Astrocyte (in vitro differentiated cells and primary cell): Measurements from ENCODE around the gene HBZ. TPM values are rescaled to one million over a fixed set of nuclear protein-coding genes. Genes with fewer than 3 reads are reported as not detected.

ENCODE experiments used
- DNase-seq: peaks from one replicate; pipeline ENCODE4 v3.0.0-alpha.2; 2010; ENCODE audit warnings: low read depth
- FAIRE-seq: peaks from 2 replicates; lab custom pipeline; 2011; peaks lifted over from hg19 to GRCh38; lab: Jason Lieb, UNC
- H2AFZ ChIP-seq: 2 replicates; pipeline ENCODE4 v1.6.0; 2012; ENCODE audit warnings: low read depth, low read length, inconsistent platforms
- H3K27ac ChIP-seq: 2 replicates; pipeline ENCODE4 v1.5.1; 2011; ENCODE audit warnings: low read depth, low read length, inconsistent platforms
- H3K27me3 ChIP-seq: 2 replicates; pipeline ENCODE4 v1.6.0; 2011; ENCODE audit warnings: low read length, inconsistent platforms; ENCODE audit not compliant: insufficient read depth
- H3K36me3 ChIP-seq: 2 replicates; pipeline ENCODE4 v1.5.1; 2011; ENCODE audit warnings: low read length, inconsistent platforms; ENCODE audit not compliant: insufficient read depth
- H3K4me1 ChIP-seq: 2 replicates; pipeline ENCODE4 v1.5.1; 2011; ENCODE audit warnings: low read length, inconsistent platforms; ENCODE audit not compliant: insufficient read depth
- H3K4me2 ChIP-seq: 2 replicates; pipeline ENCODE4 v1.6.0; 2012; ENCODE audit warnings: low read length, inconsistent platforms
- H3K4me3 ChIP-seq: 2 replicates; pipeline ENCODE4 v1.5.1; 2011; ENCODE audit warnings: low read depth, mild to moderate bottlenecking, low read length, inconsistent platforms; ENCODE audit not compliant: insufficient read depth
- H3K79me2 ChIP-seq: 2 replicates; pipeline ENCODE4 v1.6.0; 2012; ENCODE audit warnings: mild to moderate bottlenecking, low read length, inconsistent platforms; ENCODE audit not compliant: insufficient read depth
- H3K9ac ChIP-seq: 2 replicates; pipeline ENCODE4 v1.6.0; 2012; ENCODE audit warnings: mild to moderate bottlenecking, low read length, inconsistent platforms
- H3K9me3 ChIP-seq: 2 replicates; pipeline ENCODE4 v1.5.1; 2012; ENCODE audit warnings: low read depth, mild to moderate bottlenecking, low read length, inconsistent platforms; ENCODE audit not compliant: insufficient read depth
- H4K20me1 ChIP-seq: 2 replicates; pipeline ENCODE4 v1.6.0; 2012; ENCODE audit warnings: low read length, inconsistent platforms; ENCODE audit not compliant: insufficient read depth
- H3K27ac Mint-ChIP-seq: one replicate; pipeline ENCODE4 v1.8.0; 2021; ENCODE audit warnings: mild to moderate bottlenecking, mixed read lengths; ENCODE audit not compliant: unreplicated experiment
- H3K27me3 Mint-ChIP-seq: one replicate; pipeline ENCODE4 v1.8.0; 2021; ENCODE audit warnings: low read depth, mixed read lengths; ENCODE audit not compliant: unreplicated experiment
- H3K36me3 Mint-ChIP-seq: one replicate; pipeline ENCODE4 v1.8.0; 2021; ENCODE audit warnings: low read depth, mixed read lengths; ENCODE audit not compliant: unreplicated experiment
- H3K4me1 Mint-ChIP-seq: one replicate; pipeline ENCODE4 v1.8.0; 2021; ENCODE audit warnings: low read depth, mixed read lengths; ENCODE audit not compliant: unreplicated experiment
- H3K4me3 Mint-ChIP-seq: one replicate; pipeline ENCODE4 v1.8.0; 2021; ENCODE audit warnings: mild to moderate bottlenecking, moderate library complexity, mixed read lengths; ENCODE audit not compliant: unreplicated experiment
- H3K9me3 Mint-ChIP-seq: one replicate; pipeline ENCODE4 v1.8.0; 2021; ENCODE audit warnings: mild to moderate bottlenecking, mixed read lengths; ENCODE audit not compliant: unreplicated experiment
- EZH2 ChIP-seq: IDR thresholded peaks from 2 replicates; pipeline ENCODE4 v1.6.1; 2012; ENCODE audit warnings: mild to moderate bottlenecking, low read length, inconsistent platforms; ENCODE audit not compliant: insufficient read depth
- total RNA-seq: library from RNA; stranded (reverse); gene quantifications from 2 replicates; pipeline ENCODE4 v1.2.1, GENCODE V29; 2021
- TF ChIP-seq, protein P1 (sequence below): IDR thresholded peaks from 2 replicates; pipeline ENCODE4 v1.5.1; 2011; ENCODE audit warnings: low read depth, mild to moderate bottlenecking, inconsistent platforms, low read length, moderate library complexity; ENCODE audit not compliant: insufficient read depth

Gene HBZ
- total RNA-seq, 1 donor from 2014 or later = not detected

DNA sequence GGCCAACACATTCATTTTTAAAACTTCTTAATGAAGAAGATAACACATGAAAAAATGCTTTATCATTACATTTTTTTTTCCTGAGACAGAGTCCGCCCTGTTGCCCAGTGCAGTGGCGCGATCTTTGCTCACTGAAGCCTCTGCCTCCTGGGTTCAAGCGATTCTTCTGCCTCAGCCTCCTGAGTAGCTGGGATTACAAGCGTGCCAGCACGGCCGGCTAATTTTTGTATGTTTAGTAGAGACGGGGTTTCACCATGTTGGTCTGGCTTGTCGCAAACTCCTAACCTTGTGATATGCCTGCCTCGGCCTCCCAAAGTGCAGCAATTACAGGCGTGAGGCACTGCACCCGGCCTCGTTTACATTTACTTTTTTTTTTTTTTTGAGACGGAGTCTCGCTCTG, 41.0 kb downstream of the HBZ start:
- Histone ChIP-seq H3K4me1 (no peaks in the 10 kb centered on the region), H2AFZ (no peak overlapping the region), H3K4me3 (no peak overlapping the region), H3K27ac (no peak overlapping the region), H3K27me3 (no peaks in the 10 kb centered on the region), H3K4me2 (no peak overlapping the region), H3K9ac (no peak overlapping the region), H3K9me3 (no peaks in the 10 kb centered on the region), H3K36me3 (peaks cover 48% of the 10 kb centered on the region), H4K20me1 (peaks cover 74% of the 10 kb centered on the region), H3K79me2 (peaks cover 19% of the 10 kb centered on the region)
- FAIRE-seq = no peak
- no peak for TF ChIP-seq EZH2
- TF ChIP-seq, protein P1, sequence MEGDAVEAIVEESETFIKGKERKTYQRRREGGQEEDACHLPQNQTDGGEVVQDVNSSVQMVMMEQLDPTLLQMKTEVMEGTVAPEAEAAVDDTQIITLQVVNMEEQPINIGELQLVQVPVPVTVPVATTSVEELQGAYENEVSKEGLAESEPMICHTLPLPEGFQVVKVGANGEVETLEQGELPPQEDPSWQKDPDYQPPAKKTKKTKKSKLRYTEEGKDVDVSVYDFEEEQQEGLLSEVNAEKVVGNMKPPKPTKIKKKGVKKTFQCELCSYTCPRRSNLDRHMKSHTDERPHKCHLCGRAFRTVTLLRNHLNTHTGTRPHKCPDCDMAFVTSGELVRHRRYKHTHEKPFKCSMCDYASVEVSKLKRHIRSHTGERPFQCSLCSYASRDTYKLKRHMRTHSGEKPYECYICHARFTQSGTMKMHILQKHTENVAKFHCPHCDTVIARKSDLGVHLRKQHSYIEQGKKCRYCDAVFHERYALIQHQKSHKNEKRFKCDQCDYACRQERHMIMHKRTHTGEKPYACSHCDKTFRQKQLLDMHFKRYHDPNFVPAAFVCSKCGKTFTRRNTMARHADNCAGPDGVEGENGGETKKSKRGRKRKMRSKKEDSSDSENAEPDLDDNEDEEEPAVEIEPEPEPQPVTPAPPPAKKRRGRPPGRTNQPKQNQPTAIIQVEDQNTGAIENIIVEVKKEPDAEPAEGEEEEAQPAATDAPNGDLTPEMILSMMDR = no peak
- H3K36me3 Mint-ChIP-seq = peaks cover 32% of the 10 kb centered on the region
- no peaks in the 10 kb centered on the region for H3K27me3 Mint-ChIP-seq
- DNase-seq = no peak
- H3K9me3 Mint-ChIP-seq = no peaks in the 10 kb centered on the region
- H3K27ac Mint-ChIP-seq = no peak overlapping the region
- H3K4me3 Mint-ChIP-seq = no peak overlapping the region
- H3K4me1 Mint-ChIP-seq = peaks cover 9% of the 10 kb centered on the region

DNA sequence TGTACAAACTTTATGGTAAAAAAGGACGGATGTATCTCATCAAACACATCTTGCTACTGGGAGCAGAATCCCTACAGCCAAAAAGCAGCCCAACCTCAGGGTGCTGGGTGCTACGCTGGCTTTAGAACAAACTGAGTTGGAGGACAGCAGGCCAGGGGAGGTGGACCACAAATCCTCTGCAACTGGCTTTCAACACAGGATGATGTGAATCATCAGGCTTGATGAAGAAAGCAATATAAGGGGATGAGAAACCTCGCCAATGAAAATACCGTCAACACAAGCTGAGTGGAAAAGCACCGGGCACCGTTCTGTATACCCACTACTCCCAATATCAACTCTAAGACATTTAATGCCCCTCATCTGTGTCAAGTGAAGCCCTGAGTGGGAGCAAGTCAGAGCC, 42.1 kb downstream of the HBZ start:
- FAIRE-seq = no peak
- Histone ChIP-seq H3K27me3 (no peaks in the 10 kb centered on the region), H3K4me3 (no peak overlapping the region), H3K4me1 (no peaks in the 10 kb centered on the region), H3K36me3 (peaks cover 48% of the 10 kb centered on the region), H3K79me2 (peaks cover 23% of the 10 kb centered on the region), H3K9me3 (no peaks in the 10 kb centered on the region), H3K27ac (no peak overlapping the region), H4K20me1 (peaks cover 72% of the 10 kb centered on the region), H3K9ac (no peak overlapping the region), H2AFZ (no peak overlapping the region), H3K4me2 (no peak overlapping the region)
- Mint-ChIP-seq H3K36me3 (peaks cover 29% of the 10 kb centered on the region), H3K9me3 (no peaks in the 10 kb centered on the region), H3K4me3 (no peak overlapping the region), H3K27me3 (no peaks in the 10 kb centered on the region), H3K4me1 (peaks cover 11% of the 10 kb centered on the region), H3K27ac (peak overlapping the region; percentile 41)
- DNase-seq = peak; percentile 13
- TF ChIP-seq EZH2 = no peak
- TF ChIP-seq, protein P1 = no peak

DNA sequence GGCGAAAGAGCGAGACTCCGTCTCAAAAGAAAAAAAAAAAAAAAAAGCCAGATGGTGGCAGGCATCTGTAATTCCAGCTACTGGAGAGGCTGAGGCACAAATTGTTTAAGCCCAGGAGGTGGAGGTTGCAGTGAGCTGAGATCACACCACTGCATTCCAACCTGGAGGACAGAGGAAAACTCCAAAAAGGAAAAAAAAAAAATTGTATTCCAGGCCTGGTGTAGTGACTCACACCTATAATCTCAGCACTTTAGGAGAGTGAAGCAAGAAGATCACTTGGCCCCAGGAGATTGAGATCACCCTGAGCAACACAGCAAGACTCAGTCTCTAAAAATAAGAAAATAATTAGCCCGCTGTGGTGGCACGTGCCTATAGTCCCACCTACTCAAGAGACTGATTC, 47.9 kb downstream of the HBZ start:
- H3K4me3 ChIP-seq = no peak overlapping the region
- no peak for FAIRE-seq
- H3K27me3 Mint-ChIP-seq = no peaks in the 10 kb centered on the region
- peaks cover 53% of the 10 kb centered on the region for H4K20me1 ChIP-seq
- H3K9ac ChIP-seq = no peak overlapping the region
- peaks cover 8% of the 10 kb centered on the region for H3K4me1 Mint-ChIP-seq
- H3K4me2 ChIP-seq = no peak overlapping the region
- peak overlapping the region; percentile 40 for H3K27ac ChIP-seq
- TF ChIP-seq EZH2 = no peak
- TF ChIP-seq, protein P1 = no peak
- H2AFZ ChIP-seq = no peak overlapping the region
- H3K36me3 Mint-ChIP-seq = peaks cover 18% of the 10 kb centered on the region
- H3K9me3 ChIP-seq = no peaks in the 10 kb centered on the region
- peaks cover 51% of the 10 kb centered on the region for H3K36me3 ChIP-seq
- H3K4me3 Mint-ChIP-seq = no peak overlapping the region
- peaks cover 36% of the 10 kb centered on the region for H3K79me2 ChIP-seq
- no peaks in the 10 kb centered on the region for H3K27me3 ChIP-seq
- DNase-seq = peak; percentile 77
- H3K27ac Mint-ChIP-seq = peak overlapping the region; percentile 77
- no peaks in the 10 kb centered on the region for H3K9me3 Mint-ChIP-seq
- H3K4me1 ChIP-seq = peaks cover 7% of the 10 kb centered on the region
